H1 (cell line): ENCODE results near the gene RAVER2. TPM values are rescaled to one million over a fixed set of nuclear protein-coding genes. Genes with fewer than 3 reads are reported as not detected.

Source experiments
- CTCF ChIA-PET: fragments of 300-600 bp; sonication (Branson Sonifier 250); formaldehyde crosslinking; loops from one replicate; lab custom pipeline; 2021; ENCODE audit not compliant: partially characterized antibody; lab: Charles Lee
- POLR2A ChIA-PET: fragments of 300-600 bp; sonication (Branson Sonifier 250); formaldehyde crosslinking; loops from one replicate; lab custom pipeline; 2021; ENCODE audit warnings: inconsistent platforms; ENCODE audit not compliant: partially characterized antibody; lab: Charles Lee
- DNase-seq, 2 experiments: peaks; one replicate each; pipeline versions ENCODE4 v3.0.0 to v3.0.0-alpha.2; 2010 to 2022; ENCODE audit warnings: low spot score in 2 of 2, low read depth in 1 of 2, mixed read lengths in 1 of 2
- FAIRE-seq: peaks from 2 replicates; lab custom pipeline; 2011; peaks lifted over from hg19 to GRCh38; lab: Jason Lieb, UNC
- H2AFZ ChIP-seq: 2 replicates; pipeline ENCODE4 v1.8.1; 2012; ENCODE audit warnings: low read length, inconsistent platforms
- H2AK5ac ChIP-seq: 2 replicates; pipeline ENCODE4 v1.6.1; 2013; ENCODE audit warnings: low read depth, low read length
- H2BK120ac ChIP-seq: replicated peaks from 2 replicates; pipeline ENCODE3; 2013; ENCODE audit warnings: low read depth, low read length, inconsistent platforms
- H2BK12ac ChIP-seq: 2 replicates; pipeline ENCODE4 v1.6.1; 2013; ENCODE audit warnings: low read depth, low read length
- H2BK15ac ChIP-seq: 2 replicates; pipeline ENCODE4 v1.6.1; 2013; ENCODE audit warnings: low read length
- H2BK20ac ChIP-seq: 2 replicates; pipeline ENCODE4 v1.6.1; 2013; ENCODE audit warnings: low read length
- H2BK5ac ChIP-seq: 2 replicates; pipeline ENCODE4 v1.6.1; 2013; ENCODE audit warnings: low read depth, low read length
- H3K14ac ChIP-seq: 2 replicates; pipeline ENCODE4 v1.6.1; 2013; ENCODE audit warnings: inconsistent platforms; ENCODE audit not compliant: insufficient read length
- H3K18ac ChIP-seq: 2 replicates; pipeline ENCODE4 v1.6.1; 2013; ENCODE audit warnings: low read length; ENCODE audit errors: extremely low read depth
- H3K23ac ChIP-seq: 2 replicates; pipeline ENCODE4 v1.6.1; 2013; ENCODE audit warnings: inconsistent platforms; ENCODE audit not compliant: insufficient read length
- H3K23me2 ChIP-seq: 2 replicates; pipeline ENCODE4 v1.6.1; 2013; ENCODE audit warnings: low read depth, low read length
- H3K27ac ChIP-seq: 2 replicates; pipeline ENCODE4 v1.6.1; 2011; ENCODE audit warnings: low read depth, low read length, inconsistent platforms
- H3K27me3 ChIP-seq, 4 experiments: replicated peaks in 1 of 4; 1 replicate in 1 of 4; 2 replicates in 3 of 4; pipeline versions ENCODE4 v1.6.1 to v1.8.1; 2011 to 2013; ENCODE audit warnings: low read length in 3 of 4, mild to moderate bottlenecking in 3 of 4, inconsistent platforms in 2 of 4, mixed read lengths in 2 of 4, moderate library complexity in 1 of 4; ENCODE audit not compliant: control insufficient read depth in 3 of 4, insufficient read depth in 3 of 4; ENCODE audit errors: extremely low read depth in 1 of 4
- H3K36me3 ChIP-seq, 4 experiments: 2 replicates each; pipeline versions ENCODE4 v1.6.1 to v1.8.1; 2011 to 2013; ENCODE audit warnings: mild to moderate bottlenecking in 4 of 4, low read length in 3 of 4, moderate library complexity in 2 of 4, control low read depth in 1 of 4, inconsistent platforms in 1 of 4; ENCODE audit not compliant: insufficient read depth in 4 of 4, control insufficient read depth in 2 of 4
- H3K4ac ChIP-seq: replicated peaks from 2 replicates; pipeline ENCODE3; 2013; ENCODE audit warnings: low read length, low read depth, mixed read lengths, inconsistent platforms; ENCODE audit not compliant: insufficient read length
- H3K4me1 ChIP-seq, 4 experiments: replicated peaks in 1 of 4; 1 replicate in 1 of 4; 2 replicates in 3 of 4; pipeline versions ENCODE4 v1.6.1 to v1.8.1; 2011 to 2013; ENCODE audit warnings: low read length in 3 of 4, inconsistent platforms in 2 of 4, mixed read lengths in 1 of 4; ENCODE audit not compliant: insufficient read depth in 4 of 4, control insufficient read depth in 3 of 4
- H3K4me2 ChIP-seq, 2 experiments: 2 replicates each; pipeline versions ENCODE4 v1.6.1 to v1.8.1; 2011 to 2013; ENCODE audit warnings: low read depth in 2 of 2, low read length in 2 of 2, control low read depth in 1 of 2, inconsistent platforms in 1 of 2, mild to moderate bottlenecking in 1 of 2; ENCODE audit not compliant: insufficient read depth in 1 of 2
- H3K4me3 ChIP-seq, 4 experiments: fragments of 200-600, 300-600 bp in 1 of 4; sonication (generic), shearing (Covaris generic), sonication (Bioruptor Twin) in 1 of 4; 2 replicates each; pipeline versions ENCODE4 v1.5.1 to v1.8.1; 2011 to 2016; ENCODE audit warnings: low read length in 4 of 4, low read depth in 3 of 4, control low read depth in 2 of 4, inconsistent platforms in 2 of 4, mild to moderate bottlenecking in 2 of 4, mixed read lengths in 1 of 4, moderate library complexity in 1 of 4; ENCODE audit not compliant: insufficient read depth in 2 of 4; ENCODE audit errors: extremely low read depth in 1 of 4
- H3K56ac ChIP-seq: replicated peaks from 2 replicates; pipeline ENCODE3; 2013; ENCODE audit warnings: low read depth, mild to moderate bottlenecking, mixed read lengths, low read length, inconsistent platforms; ENCODE audit not compliant: insufficient read length
- H3K79me1 ChIP-seq: 2 replicates; pipeline ENCODE4 v1.6.1; 2013; ENCODE audit warnings: low read depth, low read length, control low read depth
- H3K79me2 ChIP-seq, 2 experiments: 2 replicates each; pipeline versions ENCODE4 v1.6.1 to v1.8.1; 2012 to 2013; ENCODE audit warnings: low read length in 2 of 2, mild to moderate bottlenecking in 2 of 2, inconsistent platforms in 1 of 2; ENCODE audit not compliant: insufficient read depth in 2 of 2, control insufficient read depth in 1 of 2
- H3K9ac ChIP-seq, 4 experiments: replicated peaks in 1 of 4; 1 replicate in 1 of 4; 2 replicates in 3 of 4; pipeline versions ENCODE4 v1.6.1 to v1.8.1; 2011 to 2013; ENCODE audit warnings: low read depth in 3 of 4, low read length in 3 of 4, control low read depth in 2 of 4, mild to moderate bottlenecking in 2 of 4, moderate library complexity in 2 of 4, inconsistent platforms in 1 of 4; ENCODE audit errors: extremely low read depth in 1 of 4
- H3K9me3 ChIP-seq, 2 experiments: 2 replicates each; pipeline versions ENCODE4 v1.6.1 to v1.8.1; 2012 to 2013; ENCODE audit warnings: mild to moderate bottlenecking in 2 of 2, moderate library complexity in 2 of 2, control low read depth in 1 of 2, inconsistent platforms in 1 of 2, low read depth in 1 of 2, low read length in 1 of 2, mixed read lengths in 1 of 2; ENCODE audit not compliant: insufficient read depth in 2 of 2
- H4K20me1 ChIP-seq, 2 experiments: replicated peaks in 1 of 2; 2 replicates each; pipeline versions ENCODE3 to v1.8.1; 2011 to 2013; ENCODE audit warnings: inconsistent platforms in 2 of 2, low read length in 2 of 2, mild to moderate bottlenecking in 1 of 2; ENCODE audit not compliant: insufficient read depth in 2 of 2, control insufficient read depth in 1 of 2
- H4K5ac ChIP-seq: 2 replicates; pipeline ENCODE4 v1.6.1; 2013; ENCODE audit warnings: low read length, low read depth, mixed read lengths, inconsistent platforms; ENCODE audit not compliant: insufficient read length
- H4K8ac ChIP-seq: 2 replicates; pipeline ENCODE4 v1.8.0; 2013; ENCODE audit warnings: mild to moderate bottlenecking, moderate library complexity, low read length, inconsistent platforms; ENCODE audit not compliant: insufficient read depth; ENCODE audit errors: extremely low read depth
- H4K91ac ChIP-seq: replicated peaks from 2 replicates; pipeline ENCODE3; 2013; ENCODE audit warnings: low read length, mixed read lengths, inconsistent platforms; ENCODE audit not compliant: insufficient read length
- ASH2L ChIP-seq: fragments of 200-600, 300-600 bp; sonication (generic); IDR thresholded peaks from one replicate; pipeline ENCODE4 v1.7.1; 2017; ENCODE audit warnings: low read length
- GTF2F1 ChIP-seq: IDR thresholded peaks from 2 replicates; pipeline ENCODE4 v1.6.1; 2012; ENCODE audit warnings: low read depth, low read length, improper control_type of control experiment, borderline replicate concordance
- HDAC2 ChIP-seq, 2 experiments: fragments of 300-600 bp in 1 of 2; sonication (generic) in 1 of 2; IDR thresholded peaks; 2 replicates each; pipeline ENCODE4 v1.6.1; 2011 to 2012; ENCODE audit warnings: low read depth in 2 of 2, low read length in 2 of 2, mild to moderate bottlenecking in 2 of 2, moderate library complexity in 2 of 2, borderline replicate concordance in 1 of 2, inconsistent platforms in 1 of 2
- KDM4A ChIP-seq: IDR thresholded peaks from one replicate; pipeline ENCODE4 v1.7.1; 2012; ENCODE audit warnings: low read depth, mild to moderate bottlenecking, moderate library complexity, low read length, inconsistent platforms; ENCODE audit not compliant: severe bottlenecking
- KDM5A ChIP-seq: fragments of 200-600 bp; IDR thresholded peaks from 2 replicates; pipeline ENCODE4 v1.7.1; 2012; ENCODE audit warnings: mild to moderate bottlenecking, low read length, inconsistent platforms, mixed read lengths
- NANOG ChIP-seq: IDR thresholded peaks from 2 replicates; pipeline ENCODE4 v1.6.1; 2011; ENCODE audit warnings: low read length, low read depth, mild to moderate bottlenecking, inconsistent platforms; ENCODE audit not compliant: insufficient read depth, poor library complexity, severe bottlenecking
- POU5F1 ChIP-seq: IDR thresholded peaks from 2 replicates; pipeline ENCODE4 v1.6.1; 2011; ENCODE audit warnings: low read depth, mild to moderate bottlenecking, low read length, moderate library complexity
- SIRT6 ChIP-seq: IDR thresholded peaks from one replicate; pipeline ENCODE4 v1.7.1; 2012; ENCODE audit warnings: low read length, inconsistent platforms
- SP4 ChIP-seq: IDR thresholded peaks from 2 replicates; pipeline ENCODE4 v1.6.1; 2012; ENCODE audit warnings: low read length, inconsistent platforms
- TBP ChIP-seq: IDR thresholded peaks from 2 replicates; pipeline ENCODE4 v1.6.1; 2011; ENCODE audit warnings: low read depth, low read length, improper control_type of control experiment
- WGBS, 2 experiments: shearing (Covaris generic) in 1 of 2; methylation state at CpG; one replicate each; pipeline versions ENCODE4 v1.1.6 to v1.1.7; 2013 to 2015; ENCODE audit warnings: low lambda C conversion rate in 2 of 2, mixed read lengths in 2 of 2, inconsistent platforms in 1 of 2, low coverage in 1 of 2, missing lambda C conversion rate in 1 of 2; ENCODE audit not compliant: insufficient replicate concordance in 2 of 2, insufficient coverage in 1 of 2, insufficient read length in 1 of 2; ENCODE audit errors: extremely low coverage in 1 of 2, missing lambda C conversion rate in 1 of 2; 5-methylcytosine and 5-hydroxymethylcytosine counted together
- polyA plus RNA-seq, 7 experiments: library from polyadenylated mRNA; depleted of rRNA in 3 of 7; stranded (reverse) in 5 of 7; unstranded in 2 of 7; fragments of >200 nt in 5 of 7; fragments of 200-250 nt in 2 of 7; gene quantifications; 1 replicate in 5 of 7; 2 replicates in 1 of 7; 4 replicates in 1 of 7; pipeline versions ENCODE4 v1.2.1 to v1.2.3, GENCODE V29; 2011 to 2013; ENCODE audit warnings: missing spikeins in 2 of 7, mixed read lengths in 2 of 7
- total RNA-seq: library from RNA; stranded (reverse); fragmentation: NEBNext Ultra II Directional; extraction: Animal tissue kit (Norgen Biotek cat#: 25700); gene quantifications from 2 replicates; pipeline ENCODE4 v1.2.1, GENCODE V29; 2021
- TF ChIP-seq, protein P1 (sequence below): IDR thresholded peaks from 2 replicates; pipeline ENCODE4 v1.6.1; 2012; ENCODE audit warnings: inconsistent platforms

RAVER2 gene
- total and polyA plus RNA-seq, 2 of the 8 experiments (the other 6 are each of a cell fraction or from before 2014, with no cell fraction given), result 10.5 to 19.5 TPM

DNA sequence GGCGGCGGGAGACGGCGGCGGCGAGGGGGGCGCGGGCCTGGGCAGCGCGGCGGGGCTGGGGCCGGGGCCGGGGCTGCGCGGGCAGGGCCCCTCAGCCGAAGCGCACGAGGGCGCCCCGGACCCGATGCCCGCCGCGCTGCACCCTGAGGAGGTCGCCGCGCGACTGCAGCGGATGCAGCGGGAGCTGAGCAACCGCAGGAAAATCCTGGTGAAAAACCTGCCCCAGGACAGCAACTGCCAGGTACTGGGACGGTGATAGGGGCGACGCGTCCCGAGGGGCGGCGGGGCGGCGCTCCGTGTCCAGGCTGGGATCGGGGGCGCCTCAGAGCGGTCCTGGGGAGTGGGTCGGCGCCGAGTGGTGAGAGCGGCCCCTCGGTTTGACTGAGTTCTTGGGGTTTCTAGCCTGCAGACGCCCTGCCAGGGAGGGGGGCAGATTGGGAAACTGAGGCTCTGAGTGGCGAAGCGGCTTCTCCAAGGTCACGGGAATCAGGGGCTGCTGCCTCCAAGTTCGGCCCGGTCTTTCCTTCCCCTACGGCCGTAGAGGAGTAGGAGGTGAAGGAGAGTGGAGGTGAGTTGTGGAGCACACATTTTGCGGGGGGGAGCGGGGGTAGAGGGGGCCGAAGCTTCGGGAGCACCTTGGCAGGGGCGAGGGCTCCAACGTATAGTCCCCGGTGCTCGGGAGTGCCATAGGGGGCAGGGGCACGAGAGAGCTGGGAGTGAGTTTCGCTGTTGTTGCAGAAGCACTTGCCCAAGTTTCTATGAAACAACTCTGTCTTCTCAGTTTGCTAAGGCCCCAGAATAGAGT lies 508 bp downstream of the RAVER2 start:
- H3K4me2 ChIP-seq, result peak overlapping the region; percentile 73 to 77
- peaks cover 0 to 5% of the 10 kb centered on the region in 2 experiments for H4K20me1 ChIP-seq
- no peaks in the 10 kb centered on the region for H3K27me3 ChIP-seq
- peak overlapping the region; percentile 66; the same call in 1 of the 2 replicates for H2BK5ac ChIP-seq
- peak overlapping the region; percentile 69 to 83 (median 80) for H3K4me3 ChIP-seq
- H3K79me2 ChIP-seq, result peaks cover 0 to 32% of the 10 kb centered on the region in 2 experiments; a peak in 3 of 4 replicates
- no peak for FAIRE-seq
- H2AFZ ChIP-seq, result peak overlapping the region; percentile 10; the same call in 1 of the 2 replicates
- H2BK15ac ChIP-seq, result 0 out of 2 replicates have a peak overlapping the region, but pooled peaks have one; percentile 46
- peak overlapping the region; percentile 69 to 85 (median 75) for H3K9ac ChIP-seq
- WGBS, 2 experiments, result 1% methylated on average over 20 of the region's 67 CpGs; no CpG with 5 or more reads in 1 of the 2 experiments
- peak in 1 of 2 experiments; percentile 71 for DNase-seq
- no peak overlapping the region for H3K4ac ChIP-seq
- CTCF ChIA-PET, result interaction anchor here (0.6 to 2.0 kb wide), 8 partner anchors 8 to 79 kb away, joined by 3 to 9 read pairs (median 3); no protein-coding TSS in a partner anchor
- peak overlapping the region; percentile 81 for H4K91ac ChIP-seq
- no peak overlapping the region for H2BK120ac ChIP-seq
- no peaks in the 10 kb centered on the region for H3K9me3 ChIP-seq
- H4K5ac ChIP-seq, result peak overlapping the region; percentile 15
- peak overlapping the region; percentile 93 for H4K8ac ChIP-seq
- no peak overlapping the region for H3K14ac ChIP-seq
- no peak overlapping the region for H2BK20ac ChIP-seq
- peak overlapping the region; percentile 83 for H3K18ac ChIP-seq
- H3K79me1 ChIP-seq, result no peaks in the 10 kb centered on the region
- peaks cover 7% of the 10 kb centered on the region; the same call in 1 of the 2 replicates for H3K23me2 ChIP-seq
- H3K56ac ChIP-seq, result peak overlapping the region; percentile 69
- no peak overlapping the region for H2AK5ac ChIP-seq
- H3K36me3 ChIP-seq, result no peaks in the 10 kb centered on the region
- H3K27ac ChIP-seq, result peak overlapping the region; percentile 80; the same call in 1 of the 2 replicates
- peaks cover 0 to 6% (median 2%) of the 10 kb centered on the region in 4 experiments; a peak in 3 of 7 replicates for H3K4me1 ChIP-seq
- POLR2A ChIA-PET, result interaction anchor here (1.0 to 1.3 kb wide), 5 partner anchors 9 to 58 kb away, joined by 3 to 4 read pairs (median 3); no protein-coding TSS in a partner anchor
- no peak overlapping the region for H3K23ac ChIP-seq
- H2BK12ac ChIP-seq, result peak overlapping the region; percentile 23; the same call in 1 of the 2 replicates
- TF ChIP-seq, protein P1, sequence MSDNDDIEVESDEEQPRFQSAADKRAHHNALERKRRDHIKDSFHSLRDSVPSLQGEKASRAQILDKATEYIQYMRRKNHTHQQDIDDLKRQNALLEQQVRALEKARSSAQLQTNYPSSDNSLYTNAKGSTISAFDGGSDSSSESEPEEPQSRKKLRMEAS, result no peak; the same call in 1 of the 2 replicates
- TF ChIP-seq POU5F1 (no peak), GTF2F1 (no peak), TBP (peak; percentile 7; the same call in 1 of the 2 replicates), ASH2L (peak; percentile 86), HDAC2 (IDR thresholded peaks at IDR 0.05; ENCODE audit: borderline replicate concordance in 1 of 2, low read depth in 2 of 2, low read length in 2 of 2) (no peak), KDM4A (peak; percentile 60), KDM5A (no peak), NANOG (no peak), SIRT6 (no peak), SP4 (no peak)
